PFSK-1 (cell line): ENCODE data around the gene NAALADL2.

Source experiments
- FOXP2 ChIP-seq: optimal IDR thresholded peaks from 2 replicates; pipeline ENCODE3; 2011; ENCODE audit warnings: borderline replicate concordance, control low read depth, inconsistent platforms; ENCODE audit not compliant: insufficient read depth; ENCODE audit errors: extremely low read length, extremely low read depth
- POLR2AphosphoS5 ChIP-seq: IDR thresholded peaks from 2 replicates; pipeline ENCODE4 v1.6.1; 2012; ENCODE audit warnings: low read depth, mild to moderate bottlenecking, control low read depth, low read length, moderate library complexity
- SIN3A ChIP-seq: IDR thresholded peaks from 2 replicates; pipeline ENCODE4 v1.6.1; 2012; ENCODE audit warnings: mild to moderate bottlenecking, low read length, moderate library complexity, borderline replicate concordance; ENCODE audit not compliant: insufficient read depth
- TAF1 ChIP-seq: IDR thresholded peaks from 2 replicates; pipeline ENCODE4 v1.6.1; 2012; ENCODE audit warnings: low read length, control low read depth, borderline replicate concordance; ENCODE audit not compliant: insufficient read depth
- TF ChIP-seq, protein P1 (sequence below), 2 experiments: IDR thresholded peaks; 2 replicates each; pipeline versions ENCODE4 v1.6.1 to v1.8.0; 2011 to 2012; ENCODE audit warnings: low read depth in 2 of 2, low read length in 2 of 2, control low read depth in 1 of 2, inconsistent platforms in 1 of 2, mild to moderate bottlenecking in 1 of 2, moderate library complexity in 1 of 2; ENCODE audit not compliant: insufficient read depth in 1 of 2

Gene NAALADL2

DNA sequence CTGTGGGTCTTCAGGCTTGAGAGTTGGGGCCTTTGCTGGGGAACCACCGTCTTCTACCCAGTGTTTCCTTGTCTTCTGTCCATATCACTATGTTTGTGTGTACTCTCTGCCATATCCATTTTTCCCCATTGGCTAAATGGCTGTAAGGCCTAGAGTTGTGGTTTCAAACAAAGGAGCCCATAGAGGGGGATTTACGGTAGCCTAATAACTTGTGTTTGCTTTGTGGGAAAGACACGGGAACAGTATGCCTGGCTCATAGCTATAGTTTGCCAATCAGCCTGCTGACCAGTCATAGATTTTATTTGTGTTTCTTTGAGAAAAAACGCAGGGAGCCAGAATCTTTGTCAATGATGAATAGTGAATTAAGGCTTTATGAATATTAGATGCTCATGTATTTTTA is 554.8 kb downstream of the NAALADL2 start:
- TF ChIP-seq SIN3A (no peak), POLR2AphosphoS5 (no peak), FOXP2 (no peak), TAF1 (no peak)
- TF ChIP-seq, protein P1, sequence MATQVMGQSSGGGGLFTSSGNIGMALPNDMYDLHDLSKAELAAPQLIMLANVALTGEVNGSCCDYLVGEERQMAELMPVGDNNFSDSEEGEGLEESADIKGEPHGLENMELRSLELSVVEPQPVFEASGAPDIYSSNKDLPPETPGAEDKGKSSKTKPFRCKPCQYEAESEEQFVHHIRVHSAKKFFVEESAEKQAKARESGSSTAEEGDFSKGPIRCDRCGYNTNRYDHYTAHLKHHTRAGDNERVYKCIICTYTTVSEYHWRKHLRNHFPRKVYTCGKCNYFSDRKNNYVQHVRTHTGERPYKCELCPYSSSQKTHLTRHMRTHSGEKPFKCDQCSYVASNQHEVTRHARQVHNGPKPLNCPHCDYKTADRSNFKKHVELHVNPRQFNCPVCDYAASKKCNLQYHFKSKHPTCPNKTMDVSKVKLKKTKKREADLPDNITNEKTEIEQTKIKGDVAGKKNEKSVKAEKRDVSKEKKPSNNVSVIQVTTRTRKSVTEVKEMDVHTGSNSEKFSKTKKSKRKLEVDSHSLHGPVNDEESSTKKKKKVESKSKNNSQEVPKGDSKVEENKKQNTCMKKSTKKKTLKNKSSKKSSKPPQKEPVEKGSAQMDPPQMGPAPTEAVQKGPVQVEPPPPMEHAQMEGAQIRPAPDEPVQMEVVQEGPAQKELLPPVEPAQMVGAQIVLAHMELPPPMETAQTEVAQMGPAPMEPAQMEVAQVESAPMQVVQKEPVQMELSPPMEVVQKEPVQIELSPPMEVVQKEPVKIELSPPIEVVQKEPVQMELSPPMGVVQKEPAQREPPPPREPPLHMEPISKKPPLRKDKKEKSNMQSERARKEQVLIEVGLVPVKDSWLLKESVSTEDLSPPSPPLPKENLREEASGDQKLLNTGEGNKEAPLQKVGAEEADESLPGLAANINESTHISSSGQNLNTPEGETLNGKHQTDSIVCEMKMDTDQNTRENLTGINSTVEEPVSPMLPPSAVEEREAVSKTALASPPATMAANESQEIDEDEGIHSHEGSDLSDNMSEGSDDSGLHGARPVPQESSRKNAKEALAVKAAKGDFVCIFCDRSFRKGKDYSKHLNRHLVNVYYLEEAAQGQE (IDR thresholded peaks at IDR 0.05; ENCODE audit: insufficient read depth in 1 of 2, low read depth in 2 of 2, low read length in 2 of 2): no peak

DNA sequence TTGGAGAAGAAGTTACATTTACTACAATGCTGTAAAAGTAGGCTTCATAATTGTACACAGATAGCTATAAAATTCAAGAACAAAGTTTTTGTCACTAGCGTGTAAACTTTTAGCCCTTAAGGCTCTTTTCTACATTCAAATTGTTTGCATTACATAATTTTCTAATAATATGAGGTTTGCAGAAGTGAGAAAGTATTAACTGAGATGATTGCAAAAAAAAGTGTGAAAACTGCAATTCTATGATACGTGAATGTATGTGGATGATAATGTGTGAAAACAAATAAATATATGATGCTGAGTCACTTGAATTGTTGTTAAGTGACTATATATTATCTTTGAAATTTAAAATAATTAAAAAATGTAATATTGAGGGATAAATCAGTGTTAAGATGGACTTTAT is 557.5 kb downstream of the NAALADL2 start:
- TF ChIP-seq TAF1 (no peak), FOXP2 (no peak), POLR2AphosphoS5 (no peak), SIN3A (no peak)
- TF ChIP-seq, protein P1 (IDR thresholded peaks at IDR 0.05; ENCODE audit: insufficient read depth in 1 of 2, low read depth in 2 of 2, low read length in 2 of 2): no peak

DNA sequence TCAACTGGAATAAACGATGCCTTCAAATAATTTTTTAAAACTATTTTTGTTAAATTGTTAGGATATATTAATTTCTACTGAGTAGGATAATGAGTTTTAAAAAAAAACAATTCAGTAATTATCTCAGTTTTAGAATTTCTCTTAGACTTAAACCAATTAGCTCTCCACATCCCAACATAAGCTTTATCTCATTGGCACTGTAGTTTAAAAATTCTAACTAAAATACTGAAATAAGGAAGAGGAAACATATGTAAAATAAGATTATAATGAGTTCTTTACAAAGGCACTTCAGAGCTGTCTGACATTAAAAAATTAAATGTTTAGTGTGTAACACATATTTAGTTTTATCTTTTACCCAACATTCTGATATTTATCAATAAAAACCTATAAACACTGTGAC is 558.3 kb downstream of the NAALADL2 start:
- TF ChIP-seq POLR2AphosphoS5 (no peak), SIN3A (no peak), FOXP2 (no peak), TAF1 (no peak)
- TF ChIP-seq, protein P1 (IDR thresholded peaks at IDR 0.05; ENCODE audit: insufficient read depth in 1 of 2, low read depth in 2 of 2, low read length in 2 of 2): no peak

DNA sequence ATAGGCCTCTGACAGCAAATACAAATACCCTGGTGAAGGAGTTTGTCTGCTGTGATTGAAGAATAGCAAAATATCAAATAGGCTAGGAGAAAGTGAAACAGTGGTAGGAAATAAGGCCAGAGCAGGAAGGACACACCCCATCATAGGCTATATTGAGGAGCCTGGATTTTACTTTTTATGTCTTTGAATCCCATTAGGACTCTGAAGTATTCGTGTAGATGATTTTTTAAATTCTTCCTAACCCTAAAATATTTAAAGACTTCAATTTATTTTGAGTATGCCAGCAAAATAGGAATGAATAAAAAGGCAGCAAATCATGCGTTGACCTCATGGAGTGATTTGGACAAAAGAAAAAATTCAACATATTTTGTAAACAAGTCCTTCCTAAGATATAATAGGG is 562.8 kb downstream of the NAALADL2 start:
- TF ChIP-seq POLR2AphosphoS5 (no peak), TAF1 (no peak), FOXP2 (no peak), SIN3A (no peak)
- TF ChIP-seq, protein P1 (IDR thresholded peaks at IDR 0.05; ENCODE audit: insufficient read depth in 1 of 2, low read depth in 2 of 2, low read length in 2 of 2): no peak

DNA sequence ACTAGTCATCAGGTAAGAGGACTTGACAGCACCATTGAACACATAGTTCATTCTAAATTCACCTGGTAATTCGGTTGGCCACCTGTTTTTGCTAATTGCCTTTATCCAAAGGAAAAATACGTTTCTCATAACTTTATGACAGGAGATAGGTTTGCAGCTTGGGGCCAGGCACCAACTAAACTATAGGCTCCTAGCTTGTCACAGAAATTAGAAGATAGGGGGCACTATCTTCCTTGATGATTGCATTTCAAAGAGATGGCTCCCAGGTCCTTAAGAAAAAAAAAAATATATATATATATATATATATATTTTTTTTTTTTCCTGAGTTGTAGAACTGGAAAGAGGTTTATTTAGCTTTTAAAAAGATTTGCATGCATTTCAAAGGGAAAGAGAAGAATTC is 563.6 kb downstream of the NAALADL2 start:
- no peak for TF ChIP-seq SIN3A
